ENCODE results near the gene EXD1.

DNA sequence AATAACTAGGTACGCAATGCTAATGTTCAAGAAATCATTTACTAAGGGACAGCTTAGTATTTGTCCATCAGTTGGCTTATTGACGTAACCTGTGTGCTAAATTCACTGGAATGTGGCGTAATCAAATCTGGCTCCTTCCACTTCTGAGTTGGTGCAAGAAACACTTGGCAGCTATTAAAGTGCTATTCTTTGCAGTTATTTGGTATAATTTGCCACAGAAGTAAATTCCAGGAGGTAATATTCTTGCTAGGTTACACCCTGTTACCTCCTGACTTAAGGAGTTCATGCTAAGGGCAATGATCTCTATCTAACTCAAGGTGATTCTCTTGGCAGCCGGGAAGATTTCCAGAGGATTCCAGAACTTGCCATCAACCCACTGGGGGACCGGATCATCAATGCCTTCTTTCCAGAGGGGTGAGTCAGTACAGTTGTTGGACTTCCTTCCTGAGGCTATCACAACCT lies 26.1 kb upstream of the EXD1 start:
- TF ChIP-seq, protein P1, sequence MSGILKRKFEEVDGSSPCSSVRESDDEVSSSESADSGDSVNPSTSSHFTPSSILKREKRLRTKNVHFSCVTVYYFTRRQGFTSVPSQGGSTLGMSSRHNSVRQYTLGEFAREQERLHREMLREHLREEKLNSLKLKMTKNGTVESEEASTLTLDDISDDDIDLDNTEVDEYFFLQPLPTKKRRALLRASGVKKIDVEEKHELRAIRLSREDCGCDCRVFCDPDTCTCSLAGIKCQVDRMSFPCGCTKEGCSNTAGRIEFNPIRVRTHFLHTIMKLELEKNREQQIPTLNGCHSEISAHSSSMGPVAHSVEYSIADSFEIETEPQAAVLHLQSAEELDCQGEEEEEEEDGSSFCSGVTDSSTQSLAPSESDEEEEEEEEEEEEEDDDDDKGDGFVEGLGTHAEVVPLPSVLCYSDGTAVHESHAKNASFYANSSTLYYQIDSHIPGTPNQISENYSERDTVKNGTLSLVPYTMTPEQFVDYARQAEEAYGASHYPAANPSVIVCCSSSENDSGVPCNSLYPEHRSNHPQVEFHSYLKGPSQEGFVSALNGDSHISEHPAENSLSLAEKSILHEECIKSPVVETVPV (CRISPR knock-in tag; IDR thresholded peaks at IDR 0.05) = no peak
- TF ChIP-seq ZFP3 (CRISPR knock-in tag; IDR thresholded peaks at IDR 0.05) = no peak
- TF ChIP-seq, protein P2, sequence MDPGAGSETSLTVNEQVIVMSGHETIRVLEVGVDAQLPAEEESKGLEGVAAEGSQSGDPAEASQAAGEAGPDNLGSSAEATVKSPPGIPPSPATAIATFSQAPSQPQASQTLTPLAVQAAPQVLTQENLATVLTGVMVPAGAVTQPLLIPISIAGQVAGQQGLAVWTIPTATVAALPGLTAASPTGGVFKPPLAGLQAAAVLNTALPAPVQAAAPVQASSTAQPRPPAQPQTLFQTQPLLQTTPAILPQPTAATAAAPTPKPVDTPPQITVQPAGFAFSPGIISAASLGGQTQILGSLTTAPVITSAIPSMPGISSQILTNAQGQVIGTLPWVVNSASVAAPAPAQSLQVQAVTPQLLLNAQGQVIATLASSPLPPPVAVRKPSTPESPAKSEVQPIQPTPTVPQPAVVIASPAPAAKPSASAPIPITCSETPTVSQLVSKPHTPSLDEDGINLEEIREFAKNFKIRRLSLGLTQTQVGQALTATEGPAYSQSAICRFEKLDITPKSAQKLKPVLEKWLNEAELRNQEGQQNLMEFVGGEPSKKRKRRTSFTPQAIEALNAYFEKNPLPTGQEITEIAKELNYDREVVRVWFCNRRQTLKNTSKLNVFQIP (CRISPR knock-in tag; IDR thresholded peaks at IDR 0.05; ENCODE audit: borderline replicate concordance, low read depth) = no peak
- TF ChIP-seq, protein P3, sequence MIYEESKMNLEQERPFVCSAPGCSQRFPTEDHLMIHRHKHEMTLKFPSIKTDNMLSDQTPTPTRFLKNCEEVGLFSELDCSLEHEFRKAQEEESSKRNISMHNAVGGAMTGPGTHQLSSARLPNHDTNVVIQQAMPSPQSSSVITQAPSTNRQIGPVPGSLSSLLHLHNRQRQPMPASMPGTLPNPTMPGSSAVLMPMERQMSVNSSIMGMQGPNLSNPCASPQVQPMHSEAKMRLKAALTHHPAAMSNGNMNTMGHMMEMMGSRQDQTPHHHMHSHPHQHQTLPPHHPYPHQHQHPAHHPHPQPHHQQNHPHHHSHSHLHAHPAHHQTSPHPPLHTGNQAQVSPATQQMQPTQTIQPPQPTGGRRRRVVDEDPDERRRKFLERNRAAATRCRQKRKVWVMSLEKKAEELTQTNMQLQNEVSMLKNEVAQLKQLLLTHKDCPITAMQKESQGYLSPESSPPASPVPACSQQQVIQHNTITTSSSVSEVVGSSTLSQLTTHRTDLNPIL (CRISPR knock-in tag; IDR thresholded peaks at IDR 0.05; ENCODE audit: low read depth) = no peak
- no peak for TF ChIP-seq ZNF70 (CRISPR knock-in tag; IDR thresholded peaks at IDR 0.05)
- TF ChIP-seq ZNF565 (CRISPR knock-in tag; conservative IDR thresholded peaks at IDR 0.05; ENCODE audit: low read depth) = no peak
